Stimulated activated CD8-positive, alpha-beta memory T cell treated with anti-CD3 and anti-CD28 coated beads, Interleukin-7, amount 100 ng/mL, for 24 hours (primary cell): ENCODE data around the gene HIF1AN.
A peak's percentile ranks its signal among the peaks of the same experiment; 100 is the strongest.

ENCODE experiments used
- DNase-seq: peaks from one replicate; pipeline ENCODE4 v3.0.0-alpha.2; 2020; ENCODE audit warnings: low read depth

The HIF1AN gene

GRCh38 chr10:100522107-100522801 is 13.5 kb upstream of the HIF1AN start:
- DNase-seq = no peak

DNA sequence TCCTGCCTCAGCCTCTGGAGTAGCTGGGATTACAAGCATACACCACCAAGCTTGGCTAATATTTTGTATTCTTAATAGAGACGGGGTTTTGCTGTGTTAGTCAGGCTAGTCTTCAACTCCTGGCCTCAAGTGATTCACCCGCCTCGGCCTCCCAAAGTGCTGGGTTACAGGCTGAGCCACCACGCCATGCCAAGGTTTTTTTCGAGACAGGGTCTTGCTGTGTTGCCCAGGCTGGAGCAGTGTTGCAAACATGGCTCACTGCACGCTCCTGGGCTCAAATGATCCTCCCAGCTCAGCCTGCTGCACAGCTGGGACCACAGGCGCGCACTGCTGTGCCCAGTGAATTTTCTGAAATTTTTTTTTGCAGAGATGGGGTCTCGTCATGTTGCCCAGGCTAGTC is 12.8 kb upstream of the HIF1AN start:
- DNase-seq = no peak

- no peak for DNase-seq
Measured at GRCh38 chr10:100524206-100524605, 11.5 kb upstream of the HIF1AN start.

GRCh38 chr10:100524638-100525037 is 11.1 kb upstream of the HIF1AN start:
- DNase-seq = no peak

DNA sequence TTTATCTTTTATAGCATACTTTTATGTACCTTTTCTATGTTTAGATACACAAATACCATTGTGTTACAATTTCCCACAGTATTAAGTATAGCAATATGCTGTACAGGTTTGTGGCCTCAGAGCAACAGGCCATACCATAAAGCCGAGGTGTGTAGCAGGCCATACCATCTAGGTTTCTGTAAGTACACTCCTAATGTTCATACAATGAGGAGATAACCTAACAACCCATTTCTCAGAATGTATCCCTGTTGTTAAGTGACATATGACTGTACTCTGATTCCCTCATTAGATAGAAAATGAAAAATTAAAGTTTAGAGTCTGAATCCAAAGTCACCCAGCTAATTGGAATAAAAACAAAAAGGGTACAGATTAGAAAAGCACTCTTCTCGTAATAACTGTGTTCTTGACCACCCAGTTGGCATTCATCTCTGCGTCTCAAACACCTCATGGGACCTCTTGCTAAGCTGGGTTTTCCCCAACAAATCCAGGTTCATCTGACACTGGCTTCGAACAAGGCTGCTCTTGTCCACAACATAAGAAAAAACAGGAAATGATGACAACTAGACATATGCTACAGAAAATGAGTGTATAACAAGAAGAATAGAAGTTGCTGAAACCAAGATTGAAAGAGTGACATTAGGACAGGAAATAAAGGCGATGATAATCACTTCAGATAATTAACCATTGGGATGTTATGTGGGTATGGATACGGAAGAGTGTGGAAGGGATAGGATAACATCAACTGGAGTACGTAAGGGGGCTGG is 7.4 kb upstream of the HIF1AN start:
- no peak for DNase-seq

DNA sequence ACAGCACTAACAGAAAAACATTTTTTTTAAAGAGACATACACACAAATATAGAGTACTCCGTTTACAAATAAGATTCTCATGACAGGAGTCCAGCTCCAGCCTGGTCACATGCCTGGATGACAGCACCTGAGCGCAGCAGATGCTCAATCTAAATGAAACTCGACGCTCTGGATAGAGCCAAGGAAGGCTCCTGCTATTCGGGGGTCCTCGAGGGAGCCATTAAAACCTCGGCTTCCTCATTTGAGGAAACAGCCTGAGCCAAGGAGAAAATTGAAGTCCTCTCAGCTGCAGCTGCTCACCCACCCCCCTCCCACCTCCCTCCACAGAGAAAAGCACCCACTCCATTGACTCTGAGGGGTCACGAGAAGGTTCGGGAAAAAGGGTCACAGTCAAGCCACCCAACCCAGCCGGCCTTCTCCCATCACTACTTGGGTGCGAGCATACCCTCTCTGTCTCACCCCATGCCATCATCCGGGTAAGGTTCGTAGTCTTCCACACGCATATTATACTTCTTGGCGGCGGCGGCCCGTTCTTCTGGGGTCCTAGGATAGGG is 6.7 kb upstream of the HIF1AN start:
- no peak for DNase-seq

- peak; percentile 79 for DNase-seq
Measured at GRCh38 chr10:100529475-100530298, 6.1 kb upstream of the HIF1AN start, which contains the start of gene NDUFB8. Gene NDUFB8, minus strand, starts transcription at chr10:100529871. Its CDS starts 20 bp downstream, at chr10:100529851.

DNA sequence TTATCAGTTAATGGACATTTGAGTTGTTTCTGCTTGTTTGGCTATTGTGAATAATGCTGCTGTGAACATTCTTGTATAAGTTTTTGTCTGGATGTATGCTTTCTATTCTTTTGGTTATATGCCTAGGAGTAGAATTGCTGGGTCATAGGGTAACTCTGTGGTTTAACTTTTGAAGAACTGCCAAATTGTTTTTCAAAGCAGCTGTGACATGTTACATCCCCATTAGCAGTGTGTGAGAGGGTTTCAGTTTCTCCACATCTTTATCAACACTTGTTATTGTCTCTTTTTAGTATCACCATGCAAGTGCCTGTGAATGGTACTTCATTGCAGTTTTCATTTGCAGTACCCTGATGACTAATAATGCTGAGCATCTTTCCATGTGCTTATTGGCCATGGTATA is 4.0 kb upstream of the HIF1AN start:
- no peak for DNase-seq

GRCh38 chr10:100534726-100535125 is 1.0 kb upstream of the HIF1AN start:
- DNase-seq = no peak

DNA sequence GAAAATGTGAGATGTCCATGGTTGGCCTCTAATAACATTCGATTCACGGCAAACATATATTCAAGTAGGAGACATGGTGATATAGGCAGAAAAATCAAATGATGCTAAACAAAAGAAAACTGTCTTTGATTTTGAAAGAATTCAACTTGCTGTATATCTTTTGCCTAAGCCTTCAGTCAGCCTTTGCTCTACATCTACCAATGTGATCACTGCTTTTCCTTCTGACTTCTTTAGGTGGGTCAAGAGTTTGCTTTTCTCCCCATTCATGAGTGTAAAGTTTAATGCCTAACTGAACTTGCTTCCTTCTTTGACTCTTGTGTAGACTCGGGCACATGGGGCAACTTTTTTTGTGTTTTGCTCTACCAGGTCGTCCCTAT is 417 bp upstream of the HIF1AN start:
- no peak for DNase-seq

DNA sequence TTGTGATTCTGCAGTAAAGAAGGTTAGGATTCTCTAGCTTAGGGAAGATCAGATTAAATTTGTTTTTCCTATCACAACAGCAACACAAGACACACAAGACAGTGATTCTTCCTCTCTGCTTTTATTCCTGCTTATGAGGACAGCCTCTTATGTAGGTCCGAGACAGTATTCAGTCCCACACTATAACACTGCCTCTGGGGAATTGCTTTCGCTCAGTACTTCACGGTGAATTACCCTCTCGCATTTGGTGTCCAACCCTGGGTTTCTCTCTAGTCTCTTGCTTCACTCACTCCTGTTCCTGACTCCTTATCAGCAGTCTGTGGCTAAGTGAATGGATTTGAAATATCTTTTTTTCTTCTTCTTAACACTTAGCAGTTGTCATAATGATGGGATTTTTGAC is 1.7 kb downstream of the HIF1AN start:
- DNase-seq = no peak

GRCh38 chr10:100544950-100545349 is 9.2 kb downstream of the HIF1AN start:
- no peak for DNase-seq

DNA sequence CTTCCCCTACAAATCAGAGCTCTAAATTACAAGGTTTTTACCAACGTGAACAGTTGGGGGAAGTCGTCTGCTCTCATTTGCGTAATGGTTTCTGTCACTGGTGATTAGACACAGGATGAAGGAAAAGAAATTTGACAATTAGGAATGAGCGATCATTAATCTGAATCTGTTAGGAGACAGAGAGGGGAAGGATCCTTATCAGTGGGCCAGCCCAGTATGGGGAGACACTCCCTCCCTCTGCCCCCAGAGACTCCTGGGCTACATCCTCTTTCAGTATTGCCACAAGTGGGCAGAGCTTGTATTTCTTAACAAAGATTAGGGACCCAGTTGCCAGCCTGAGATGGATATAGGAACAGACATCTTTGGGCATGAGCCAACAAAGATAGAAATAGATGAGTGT is 15.5 kb downstream of the HIF1AN start:
- no peak for DNase-seq

DNA sequence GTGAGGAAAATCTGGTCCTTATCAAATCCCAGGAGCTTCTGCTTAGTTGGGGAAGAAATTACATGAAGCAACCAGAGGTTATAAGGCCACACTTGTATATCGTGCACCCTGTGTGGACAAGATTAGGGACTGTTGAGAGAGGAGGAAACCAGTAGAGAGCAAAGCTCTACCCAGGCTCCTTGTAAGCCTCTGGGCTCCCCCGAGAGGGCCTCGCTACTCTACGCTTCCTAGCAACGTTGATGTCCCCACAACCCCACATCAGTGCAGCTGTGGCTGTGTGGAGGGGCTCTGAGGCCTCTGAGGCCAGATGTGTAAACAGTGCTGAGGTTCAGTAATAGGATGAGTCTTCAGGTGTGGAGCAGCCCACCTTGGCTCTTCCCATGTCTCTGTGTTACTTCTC is 16.0 kb downstream of the HIF1AN start:
- no peak for DNase-seq

DNA sequence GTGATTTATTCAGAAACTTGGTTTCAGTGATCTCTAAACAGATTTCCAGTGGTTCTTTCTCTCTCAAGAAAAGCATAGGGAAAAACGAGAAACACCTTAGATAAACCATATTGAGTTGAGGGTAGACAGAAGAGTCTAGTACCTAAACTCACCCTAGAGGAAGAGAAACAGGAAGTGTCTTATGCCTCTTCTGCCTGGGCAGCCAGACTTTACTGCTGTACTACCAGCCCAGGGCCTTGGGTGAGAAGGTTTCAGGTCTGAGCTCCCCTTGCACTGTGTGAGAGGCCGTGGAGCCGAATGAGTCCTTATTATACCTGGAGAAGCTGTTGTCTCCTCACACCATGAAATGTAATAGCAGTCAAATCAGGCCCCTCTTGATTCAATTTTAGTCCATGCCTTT is 18.2 kb downstream of the HIF1AN start:
- DNase-seq = no peak

- DNase-seq = no peak
Measured at GRCh38 chr10:100554902-100555301, 19.2 kb downstream of the HIF1AN start.

DNA sequence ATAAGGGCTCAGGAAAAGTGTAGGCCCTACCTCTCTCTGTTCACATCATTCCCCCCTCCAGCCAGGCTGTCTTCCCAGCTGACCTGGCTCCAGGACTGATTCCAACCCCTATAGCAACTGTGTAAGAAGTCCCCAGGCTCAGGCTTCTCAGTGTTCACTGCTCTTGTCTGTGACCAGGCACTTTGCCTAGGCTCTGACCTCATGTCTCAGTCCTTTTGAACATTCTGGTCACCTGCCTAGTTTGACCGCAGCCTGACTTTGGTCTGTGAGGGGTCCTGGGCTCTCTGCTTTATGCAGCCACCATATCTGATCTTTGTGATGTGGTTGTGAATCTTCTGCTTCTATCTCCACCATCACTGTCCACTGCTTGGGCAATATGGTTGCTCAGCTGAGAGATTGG is 24.5 kb downstream of the HIF1AN start:
- no peak for DNase-seq

GRCh38 chr10:100561005-100561404 is 25.3 kb downstream of the HIF1AN start:
- DNase-seq = no peak

GRCh38 chr10:100562008-100562672 is 26.4 kb downstream of the HIF1AN start:
- DNase-seq = peak; percentile 52

DNA sequence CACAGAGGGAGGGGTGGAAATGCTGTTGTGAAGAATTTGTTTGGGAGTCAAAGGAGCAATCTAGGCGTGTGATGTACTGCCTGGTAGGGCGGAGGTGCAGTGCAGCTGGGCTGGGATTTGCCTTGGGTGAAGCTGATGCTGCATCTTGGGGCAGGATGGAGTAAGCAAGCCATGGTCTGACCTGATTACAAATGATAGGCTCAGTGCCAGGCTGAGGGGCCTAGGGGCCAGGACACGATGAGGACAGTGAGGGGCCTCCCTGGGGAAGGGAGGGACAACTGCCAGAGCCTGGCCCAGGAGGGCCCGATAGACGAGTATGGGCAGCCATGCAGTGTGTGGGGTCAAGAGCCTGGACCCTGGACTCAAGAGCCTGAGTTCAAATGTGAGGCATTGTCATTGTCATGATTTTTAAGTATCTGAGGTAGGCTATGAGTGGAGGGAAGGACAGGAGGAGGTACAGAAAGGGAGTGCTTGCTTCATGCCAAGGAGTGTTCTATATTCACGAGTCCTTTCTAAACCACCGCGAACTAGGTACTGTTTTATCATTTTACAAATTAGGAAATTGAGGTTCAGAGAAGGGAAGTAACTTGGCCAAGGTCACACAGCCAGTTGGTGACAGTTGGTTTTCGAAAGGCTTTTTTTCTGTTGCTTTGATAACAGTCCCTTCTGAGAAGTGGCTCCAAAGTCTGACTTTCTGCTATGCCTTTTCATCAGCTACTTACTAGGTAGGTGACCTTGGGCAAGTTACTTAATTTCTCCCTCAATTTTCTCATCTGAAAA is 29.7 kb downstream of the HIF1AN start:
- DNase-seq = no peak

DNA sequence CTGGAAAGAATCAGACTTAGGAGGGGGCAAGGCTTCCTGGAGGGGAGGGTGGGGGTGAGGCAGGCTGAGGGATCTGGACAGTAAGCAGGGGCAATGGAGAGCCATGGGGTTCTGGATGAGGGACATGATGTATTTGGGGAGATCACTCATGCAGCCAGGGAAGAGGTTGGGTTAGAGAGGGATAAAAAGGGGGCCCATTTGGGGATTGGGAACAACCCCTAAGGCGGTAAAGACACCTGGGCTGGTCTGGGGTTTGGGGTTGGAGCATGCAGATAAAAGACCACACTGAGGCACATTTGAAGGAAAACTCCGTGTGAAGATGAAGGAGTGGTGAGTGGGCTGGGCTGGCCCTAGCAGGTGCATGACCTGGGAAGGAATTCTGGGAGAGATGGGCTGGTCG is 30.8 kb downstream of the HIF1AN start:
- DNase-seq = no peak
